Pancreas (tissue), 10 donors: Measurements from ENCODE around the gene ZNF484. TPM values are rescaled to one million over a fixed set of nuclear protein-coding genes. Genes with fewer than 3 reads are reported as not detected.
"Not testable (repeated sequence)": the region's sequence is repeated elsewhere in the genome, so short reads cannot be mapped to it uniquely, and the experiment has no call there.

Experiments
- ATAC-seq, 4 donors: fragments of 200-7000 bp; cut with Tn5 transposase; one replicate each; pipeline versions ENCODE4 v1.8.0 to v1.9.1; 2020; ENCODE audit warnings: mild to moderate bottlenecking in 4 of 4, moderate library complexity in 4 of 4
- DNase-seq, 6 donors: peaks; one replicate each; pipeline ENCODE4 v3.0.0-alpha.2; 2020
- FAIRE-seq: peaks from 2 replicates; lab custom pipeline; 2012; peaks lifted over from hg19 to GRCh38; lab: Jason Lieb, UNC
- H3K27ac ChIP-seq, 4 donors: fragments of 200-600 bp; sonication (generic); 1 replicate in 3 of 4; 2 replicates in 1 of 4; pipeline versions ENCODE4 v1.5.0 to v1.8.0; 2020
- H3K27me3 ChIP-seq, 4 donors: fragments of 200-600 bp; one replicate each; pipeline ENCODE4 v1.8.0; 2021
- H3K36me3 ChIP-seq, 3 donors: fragments of 200-600 bp; sonication (generic) in 1 of 3; one replicate each; pipeline versions ENCODE4 v1.5.0 to v1.8.0; 2020 to 2021
- H3K4me1 ChIP-seq, 3 donors: fragments of 200-600 bp; one replicate each; pipeline ENCODE4 v1.8.0; 2021
- H3K4me3 ChIP-seq, 4 donors: fragments of 200-600 bp; sonication (generic) in 2 of 4; one replicate each; pipeline versions ENCODE4 v1.5.0 to v1.8.0; 2020 to 2021
- H3K9me3 ChIP-seq, 4 donors: fragments of 200-600 bp; one replicate each; pipeline ENCODE4 v1.8.0; 2021
- CTCF ChIP-seq, 4 donors: fragments of 200-600 bp; sonication (generic) in 3 of 4; IDR thresholded peaks; one replicate each; pipeline versions ENCODE4 v1.5.0 to v1.8.0; 2021; ENCODE audit warnings: antibody characterized with exemption in 4 of 4
- WGBS, 2 donors: extraction: QIAGEN DNeasy Blood & Tissue Kit; methylation state at CpG; one replicate each; pipeline ENCODE4 v1.1.7; 2013; 5-methylcytosine and 5-hydroxymethylcytosine counted together
- intact Hi-C, 3 donors: fragments of 100-400 bp; cut with DNase I; formaldehyde crosslinking; loops; one replicate each; pipeline versions ENCODE4 v1.11.1 to v1.14.2; 2022
- polyA plus RNA-seq, 2 donors: library from polyadenylated mRNA; stranded (reverse); fragments of 200-250 nt; gene quantifications; one replicate each; pipeline ENCODE4 v1.2.3, GENCODE V29; 2013
- total RNA-seq, 6 donors: library from RNA; stranded (reverse); fragmentation: NEBNext Ultra II Directional in 4 of 6; extraction: Animal tissue kit (Norgen Biotek cat#: 25700) in 4 of 6; gene quantifications; one replicate each; pipeline versions ENCODE4 v1.2.1 to v1.2.4, GENCODE V29; 2021 to 2023
- donor health status: healthy with polysubstance abuse.
- donor health status: DM: no; HTN: no; CAD: no; lungs with moderate emphysema.
- donor health status: DM: no; HTN: no; CAD: no.
- donor health status: control.
- donor health status: control.
- donor health status: Bipolar disorder and iron deficiency.
- donor health status: DM: yes; HTN: yes; CAD: no.
- donor health status: DM: no; HTN: no; CAD: no.
- donor health status: DM: no; HTN: no; CAD: no.
- donor health status: DM: yes; HTN: yes; CAD: no.

Gene ZNF484
- total and polyA plus RNA-seq, 8 donors: 0.84 to 5.9 (median 2.4) TPM

GRCh38 chr9:92798358-92798757 is 79.5 kb downstream of the ZNF484 start:
- Histone ChIP-seq H3K4me1 (peaks cover 0 to 9% (median 0%) of the 10 kb centered on the region in 3 donors), H3K9me3 (no peaks in the 10 kb centered on the region), H3K36me3 (no peaks in the 10 kb centered on the region), H3K27ac (no peak overlapping the region), H3K4me3 (no peak overlapping the region), H3K27me3 (peaks cover 0 to 36% (median 0%) of the 10 kb centered on the region in 4 donors)
- 75 to 84% methylated on average over 11 of the region's 11 CpGs for WGBS, 2 donors
- no peak for DNase-seq
- no peak for TF ChIP-seq CTCF (IDR thresholded peaks at IDR 0.05)
- no peak for ATAC-seq
- intact Hi-C loops: no loop called here
- FAIRE-seq: no peak

- H3K9me3 ChIP-seq, H3K4me3 ChIP-seq, ATAC-seq, intact Hi-C loops, FAIRE-seq, DNase-seq, H3K4me1 ChIP-seq, H3K27ac ChIP-seq, H3K36me3 ChIP-seq: not testable (repeated sequence)
- WGBS, 2 donors: 20 to 23% methylated on average over 9 of the region's 9 CpGs
- peaks cover 0 to 30% (median 0%) of the 10 kb centered on the region in 4 donors for H3K27me3 ChIP-seq
Observed at GRCh38 chr9:92796337-92796804, 81.5 kb downstream of the ZNF484 start.

GRCh38 chr9:92795598-92796336 is 82.1 kb downstream of the ZNF484 start:
- no peaks in the 10 kb centered on the region for H3K36me3 ChIP-seq
- H3K27ac ChIP-seq: no peak overlapping the region
- DNase-seq (no peak), ATAC-seq (peak in 3 of 4 donors; percentile 8 to 30 (median 21)), FAIRE-seq (no peak)
- peaks cover 0 to 9% (median 0%) of the 10 kb centered on the region in 3 donors for H3K4me1 ChIP-seq
- H3K9me3 ChIP-seq: no peaks in the 10 kb centered on the region
- peaks cover 0 to 30% (median 0%) of the 10 kb centered on the region in 4 donors for H3K27me3 ChIP-seq
- WGBS, 2 donors: 17 to 20% methylated on average over 9 of the region's 9 CpGs
- intact Hi-C loops: no loop called here
- H3K4me3 ChIP-seq: no peak overlapping the region
- TF ChIP-seq CTCF (IDR thresholded peaks at IDR 0.05): no peak

Other genes starting within 250 kb of the ZNF484 start
- gene IPPK, start 207.9 kb downstream of the ZNF484 start, total RNA-seq: 1 to 10 TPM; 1.9 to 3.9 (median 2.6) TPM
- 1 to 10 TPM; 3.7 to 6.5 TPM for gene IPPK, start 207.9 kb downstream of the ZNF484 start, polyA plus RNA-seq
- gene BICD2, start 113.2 kb downstream of the ZNF484 start, total RNA-seq: 10 to 100 TPM in 1 of 6 donors, 1 to 10 TPM in 5; 5.6 to 13.2 (median 6.5) TPM
- 1 to 10 TPM; 4.9 to 5.4 TPM for gene BICD2, start 113.2 kb downstream of the ZNF484 start, polyA plus RNA-seq
- gene FGD3, start 69.5 kb upstream of the ZNF484 start, total RNA-seq: 10 to 100 TPM in 1 of 6 donors, 1 to 10 TPM in 5; 5.0 to 10.4 (median 6.3) TPM
- 10 to 100 TPM; 12.1 to 27.7 TPM for gene FGD3, start 69.5 kb upstream of the ZNF484 start, polyA plus RNA-seq
- gene SUSD3, start 180.7 kb upstream of the ZNF484 start, total RNA-seq: 1 to 10 TPM in 2 of 6 donors, under 1 TPM in 4; 0.16 to 2.8 (median 0.80) TPM
- gene SUSD3, start 180.7 kb upstream of the ZNF484 start, polyA plus RNA-seq: 1 to 10 TPM in 1 of 2 donors, under 1 TPM in 1; 0.27 to 1.4 TPM
- 10 to 100 TPM in 1 of 6 donors, 1 to 10 TPM in 5; 4.3 to 11.0 (median 7.0) TPM for gene CARD19, start 218.2 kb upstream of the ZNF484 start, total RNA-seq
- gene CARD19, start 218.2 kb upstream of the ZNF484 start, polyA plus RNA-seq: 10 to 100 TPM; 15.7 to 20.4 TPM